Astrocyte (in vitro differentiated cells and primary cell): ENCODE results near the gene SLC6A13. TPM values are rescaled to one million over a fixed set of nuclear protein-coding genes. Genes with fewer than 3 reads are reported as not detected.

Experiments used
- DNase-seq: peaks from one replicate; pipeline ENCODE4 v3.0.0-alpha.2; 2010; ENCODE audit warnings: low read depth
- FAIRE-seq: peaks from 2 replicates; lab custom pipeline; 2011; peaks lifted over from hg19 to GRCh38; lab: Jason Lieb, UNC
- H2AFZ ChIP-seq: 2 replicates; pipeline ENCODE4 v1.6.0; 2012; ENCODE audit warnings: low read depth, low read length, inconsistent platforms
- H3K27ac ChIP-seq: 2 replicates; pipeline ENCODE4 v1.5.1; 2011; ENCODE audit warnings: low read depth, low read length, inconsistent platforms
- H3K27me3 ChIP-seq: 2 replicates; pipeline ENCODE4 v1.6.0; 2011; ENCODE audit warnings: low read length, inconsistent platforms; ENCODE audit not compliant: insufficient read depth
- H3K36me3 ChIP-seq: 2 replicates; pipeline ENCODE4 v1.5.1; 2011; ENCODE audit warnings: low read length, inconsistent platforms; ENCODE audit not compliant: insufficient read depth
- H3K4me1 ChIP-seq: 2 replicates; pipeline ENCODE4 v1.5.1; 2011; ENCODE audit warnings: low read length, inconsistent platforms; ENCODE audit not compliant: insufficient read depth
- H3K4me2 ChIP-seq: 2 replicates; pipeline ENCODE4 v1.6.0; 2012; ENCODE audit warnings: low read length, inconsistent platforms
- H3K4me3 ChIP-seq: 2 replicates; pipeline ENCODE4 v1.5.1; 2011; ENCODE audit warnings: low read depth, mild to moderate bottlenecking, low read length, inconsistent platforms; ENCODE audit not compliant: insufficient read depth
- H3K79me2 ChIP-seq: 2 replicates; pipeline ENCODE4 v1.6.0; 2012; ENCODE audit warnings: mild to moderate bottlenecking, low read length, inconsistent platforms; ENCODE audit not compliant: insufficient read depth
- H3K9ac ChIP-seq: 2 replicates; pipeline ENCODE4 v1.6.0; 2012; ENCODE audit warnings: mild to moderate bottlenecking, low read length, inconsistent platforms
- H3K9me3 ChIP-seq: 2 replicates; pipeline ENCODE4 v1.5.1; 2012; ENCODE audit warnings: low read depth, mild to moderate bottlenecking, low read length, inconsistent platforms; ENCODE audit not compliant: insufficient read depth
- H4K20me1 ChIP-seq: 2 replicates; pipeline ENCODE4 v1.6.0; 2012; ENCODE audit warnings: low read length, inconsistent platforms; ENCODE audit not compliant: insufficient read depth
- H3K27ac Mint-ChIP-seq: one replicate; pipeline ENCODE4 v1.8.0; 2021; ENCODE audit warnings: mild to moderate bottlenecking, mixed read lengths; ENCODE audit not compliant: unreplicated experiment
- H3K27me3 Mint-ChIP-seq: one replicate; pipeline ENCODE4 v1.8.0; 2021; ENCODE audit warnings: low read depth, mixed read lengths; ENCODE audit not compliant: unreplicated experiment
- H3K36me3 Mint-ChIP-seq: one replicate; pipeline ENCODE4 v1.8.0; 2021; ENCODE audit warnings: low read depth, mixed read lengths; ENCODE audit not compliant: unreplicated experiment
- H3K4me1 Mint-ChIP-seq: one replicate; pipeline ENCODE4 v1.8.0; 2021; ENCODE audit warnings: low read depth, mixed read lengths; ENCODE audit not compliant: unreplicated experiment
- H3K4me3 Mint-ChIP-seq: one replicate; pipeline ENCODE4 v1.8.0; 2021; ENCODE audit warnings: mild to moderate bottlenecking, moderate library complexity, mixed read lengths; ENCODE audit not compliant: unreplicated experiment
- H3K9me3 Mint-ChIP-seq: one replicate; pipeline ENCODE4 v1.8.0; 2021; ENCODE audit warnings: mild to moderate bottlenecking, mixed read lengths; ENCODE audit not compliant: unreplicated experiment
- EZH2 ChIP-seq: IDR thresholded peaks from 2 replicates; pipeline ENCODE4 v1.6.1; 2012; ENCODE audit warnings: mild to moderate bottlenecking, low read length, inconsistent platforms; ENCODE audit not compliant: insufficient read depth
- total RNA-seq: library from RNA; stranded (reverse); gene quantifications from 2 replicates; pipeline ENCODE4 v1.2.1, GENCODE V29; 2021
- TF ChIP-seq, protein P1 (sequence below): IDR thresholded peaks from 2 replicates; pipeline ENCODE4 v1.5.1; 2011; ENCODE audit warnings: low read depth, mild to moderate bottlenecking, inconsistent platforms, low read length, moderate library complexity; ENCODE audit not compliant: insufficient read depth

SLC6A13 gene
- total RNA-seq, 1 donor from 2014 or later: 2.6 TPM

DNA sequence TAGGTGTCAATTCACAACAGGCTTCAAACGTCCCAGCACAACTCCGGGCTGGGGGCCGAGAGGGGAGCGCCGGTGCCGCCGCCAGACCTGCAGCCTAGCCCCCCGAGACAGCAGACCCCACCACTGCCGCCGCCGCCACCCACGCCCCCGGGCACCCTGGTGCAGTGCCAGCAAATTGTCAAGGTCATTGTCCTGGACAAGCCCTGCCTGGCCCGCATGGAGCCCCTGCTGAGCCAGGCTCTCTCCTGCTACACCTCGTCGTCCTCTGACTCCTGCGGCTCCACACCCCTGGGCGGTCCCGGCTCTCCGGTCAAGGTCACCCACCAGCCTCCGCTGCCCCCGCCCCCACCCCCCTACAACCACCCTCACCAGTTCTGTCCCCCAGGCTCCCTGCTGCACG, 88.0 kb downstream of the SLC6A13 start:
- Histone ChIP-seq H3K4me3 (no peak overlapping the region), H3K27ac (no peak overlapping the region), H3K9me3 (no peaks in the 10 kb centered on the region), H3K36me3 (no peaks in the 10 kb centered on the region), H3K9ac (no peak overlapping the region), H2AFZ (no peak overlapping the region), H3K4me2 (no peak overlapping the region), H3K4me1 (peaks cover 32% of the 10 kb centered on the region), H4K20me1 (no peaks in the 10 kb centered on the region), H3K79me2 (no peaks in the 10 kb centered on the region), H3K27me3 (no peaks in the 10 kb centered on the region)
- H3K27me3 Mint-ChIP-seq: peaks cover 8% of the 10 kb centered on the region
- no peak for DNase-seq
- peaks cover 4% of the 10 kb centered on the region for H3K9me3 Mint-ChIP-seq
- TF ChIP-seq, protein P1, sequence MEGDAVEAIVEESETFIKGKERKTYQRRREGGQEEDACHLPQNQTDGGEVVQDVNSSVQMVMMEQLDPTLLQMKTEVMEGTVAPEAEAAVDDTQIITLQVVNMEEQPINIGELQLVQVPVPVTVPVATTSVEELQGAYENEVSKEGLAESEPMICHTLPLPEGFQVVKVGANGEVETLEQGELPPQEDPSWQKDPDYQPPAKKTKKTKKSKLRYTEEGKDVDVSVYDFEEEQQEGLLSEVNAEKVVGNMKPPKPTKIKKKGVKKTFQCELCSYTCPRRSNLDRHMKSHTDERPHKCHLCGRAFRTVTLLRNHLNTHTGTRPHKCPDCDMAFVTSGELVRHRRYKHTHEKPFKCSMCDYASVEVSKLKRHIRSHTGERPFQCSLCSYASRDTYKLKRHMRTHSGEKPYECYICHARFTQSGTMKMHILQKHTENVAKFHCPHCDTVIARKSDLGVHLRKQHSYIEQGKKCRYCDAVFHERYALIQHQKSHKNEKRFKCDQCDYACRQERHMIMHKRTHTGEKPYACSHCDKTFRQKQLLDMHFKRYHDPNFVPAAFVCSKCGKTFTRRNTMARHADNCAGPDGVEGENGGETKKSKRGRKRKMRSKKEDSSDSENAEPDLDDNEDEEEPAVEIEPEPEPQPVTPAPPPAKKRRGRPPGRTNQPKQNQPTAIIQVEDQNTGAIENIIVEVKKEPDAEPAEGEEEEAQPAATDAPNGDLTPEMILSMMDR: no peak
- no peak for TF ChIP-seq EZH2
- H3K27ac Mint-ChIP-seq: no peak overlapping the region
- no peak overlapping the region for H3K4me3 Mint-ChIP-seq
- FAIRE-seq: no peak
- H3K4me1 Mint-ChIP-seq: peaks cover 50% of the 10 kb centered on the region
- no peaks in the 10 kb centered on the region for H3K36me3 Mint-ChIP-seq

DNA sequence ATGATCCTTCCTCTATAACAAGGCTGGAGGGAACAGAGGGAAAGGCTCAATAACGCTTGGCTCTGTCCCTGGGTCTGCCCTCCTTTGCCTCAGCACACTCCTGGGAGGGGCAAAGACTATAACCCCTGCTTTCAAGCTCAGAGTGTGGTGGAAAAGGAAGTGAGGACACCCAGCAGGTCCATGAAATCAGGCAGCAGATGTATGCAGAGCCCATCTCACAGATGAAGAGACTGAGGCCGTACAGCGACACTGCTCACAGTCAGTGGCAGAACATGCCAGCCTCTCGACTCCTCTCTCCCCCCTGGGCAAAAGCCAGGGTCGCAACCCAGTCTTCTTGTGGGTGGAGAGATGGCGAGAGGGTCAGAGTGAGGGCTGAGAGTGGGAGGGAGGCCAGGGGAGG, 88.5 kb downstream of the SLC6A13 start:
- H2AFZ ChIP-seq: no peak overlapping the region
- H3K4me3 ChIP-seq: no peak overlapping the region
- H3K27ac ChIP-seq: no peak overlapping the region
- H3K9me3 ChIP-seq: no peaks in the 10 kb centered on the region
- peaks cover 32% of the 10 kb centered on the region for H3K4me1 ChIP-seq
- H3K27ac Mint-ChIP-seq: no peak overlapping the region
- H3K4me1 Mint-ChIP-seq: peaks cover 53% of the 10 kb centered on the region
- H3K9me3 Mint-ChIP-seq: peaks cover 4% of the 10 kb centered on the region
- H3K36me3 Mint-ChIP-seq: no peaks in the 10 kb centered on the region
- DNase-seq: no peak
- no peak overlapping the region for H3K4me3 Mint-ChIP-seq
- H3K27me3 Mint-ChIP-seq: peaks cover 8% of the 10 kb centered on the region
- no peaks in the 10 kb centered on the region for H4K20me1 ChIP-seq
- H3K27me3 ChIP-seq: no peaks in the 10 kb centered on the region
- no peaks in the 10 kb centered on the region for H3K79me2 ChIP-seq
- H3K4me2 ChIP-seq: no peak overlapping the region
- H3K36me3 ChIP-seq: no peaks in the 10 kb centered on the region
- no peak for TF ChIP-seq EZH2
- TF ChIP-seq, protein P1: no peak
- no peak for FAIRE-seq
- no peak overlapping the region for H3K9ac ChIP-seq

DNA sequence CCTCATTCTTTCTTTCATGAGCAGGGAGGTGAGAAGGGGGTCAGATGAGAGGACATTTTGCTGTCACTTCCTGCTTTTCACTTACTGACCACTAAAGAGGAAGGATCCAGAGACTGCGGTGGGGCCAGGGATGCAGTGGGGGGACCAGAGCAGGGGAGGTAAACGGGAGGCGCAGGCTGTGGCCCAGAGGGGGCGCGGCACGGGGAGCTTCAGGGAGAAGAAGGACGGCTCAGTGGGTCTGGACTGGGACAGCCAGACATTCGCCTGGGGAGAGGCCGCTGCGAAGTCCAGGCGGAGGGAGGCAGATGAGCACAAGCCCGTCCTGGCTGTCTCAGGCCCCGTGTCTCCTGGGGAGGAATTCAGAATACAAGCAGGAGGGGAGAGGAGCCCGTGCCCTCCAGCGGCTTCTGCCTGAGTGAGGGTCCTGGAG, 89.9 kb downstream of the SLC6A13 start:
- no peak for DNase-seq
- Mint-ChIP-seq H3K4me3 (no peak overlapping the region), H3K27ac (peak overlapping the region; percentile 41), H3K9me3 (peaks cover 1% of the 10 kb centered on the region), H3K36me3 (no peaks in the 10 kb centered on the region), H3K27me3 (peaks cover 8% of the 10 kb centered on the region), H3K4me1 (peaks cover 51% of the 10 kb centered on the region)
- Histone ChIP-seq H3K4me3 (no peak overlapping the region), H4K20me1 (no peaks in the 10 kb centered on the region), H3K4me1 (peaks cover 36% of the 10 kb centered on the region), H3K9ac (no peak overlapping the region), H2AFZ (no peak overlapping the region), H3K36me3 (no peaks in the 10 kb centered on the region), H3K4me2 (no peak overlapping the region), H3K79me2 (no peaks in the 10 kb centered on the region), H3K9me3 (no peaks in the 10 kb centered on the region), H3K27ac (no peak overlapping the region), H3K27me3 (no peaks in the 10 kb centered on the region)
- FAIRE-seq: no peak
- no peak for TF ChIP-seq EZH2
- TF ChIP-seq, protein P1: no peak
